Activated CD8-positive, alpha-beta memory T cell treated with anti-CD3 and anti-CD28 coated beads for 24 hours (primary cell): Measurements from ENCODE around the gene HECW1.
"Not testable (repeated sequence)": the region's sequence is repeated elsewhere in the genome, so short reads cannot be mapped to it uniquely, and the experiment has no call there.

ENCODE experiments used
- DNase-seq: peaks from one replicate; pipeline ENCODE4 v3.0.0-alpha.2; 2020

The HECW1 gene

DNA sequence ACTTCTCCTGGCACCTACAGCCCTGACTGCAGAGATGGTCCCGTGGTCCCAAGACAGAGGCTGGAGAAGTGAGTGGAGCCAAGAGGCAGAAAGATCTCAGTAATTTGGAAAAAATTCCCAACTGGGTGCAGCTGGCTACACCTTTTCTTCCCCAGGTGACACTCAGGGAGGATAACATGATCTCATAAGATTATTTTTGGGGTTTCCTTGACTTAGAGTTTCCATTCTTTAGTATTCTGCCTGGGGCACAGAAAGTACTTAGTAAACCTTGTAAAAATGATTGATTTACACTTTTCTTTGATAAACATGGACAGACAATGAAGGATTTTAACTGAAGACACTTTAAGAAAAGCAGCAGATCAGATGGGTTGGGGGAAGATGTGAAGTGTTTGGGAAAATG is 38.6 kb downstream of the HECW1 start:
- no peak for DNase-seq

GRCh38 chr7:43152696-43153095 is 40.2 kb downstream of the HECW1 start:
- DNase-seq = no peak

GRCh38 chr7:43155636-43156035 is 43.2 kb downstream of the HECW1 start:
- DNase-seq = no peak

DNA sequence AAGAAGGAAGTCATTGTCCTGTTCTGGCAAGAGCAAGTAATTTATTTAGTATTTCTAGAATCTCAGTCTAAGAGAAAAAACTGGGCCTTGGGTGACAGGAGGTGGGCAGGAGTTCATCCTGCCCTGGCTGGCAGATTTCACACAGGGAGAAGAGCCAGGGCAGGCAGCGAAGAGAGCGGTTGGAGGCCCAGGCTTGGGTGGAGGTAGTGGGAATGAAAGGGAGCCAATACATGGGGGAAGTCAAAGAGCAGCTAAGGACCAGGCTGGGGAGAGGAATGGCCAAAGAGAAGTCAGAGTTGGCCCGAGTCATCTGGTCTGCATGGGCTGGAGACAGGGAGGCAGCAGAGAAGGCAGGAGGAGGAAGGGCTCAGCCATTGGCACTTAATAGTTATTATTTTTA is 51.4 kb downstream of the HECW1 start:
- DNase-seq = no peak

DNA sequence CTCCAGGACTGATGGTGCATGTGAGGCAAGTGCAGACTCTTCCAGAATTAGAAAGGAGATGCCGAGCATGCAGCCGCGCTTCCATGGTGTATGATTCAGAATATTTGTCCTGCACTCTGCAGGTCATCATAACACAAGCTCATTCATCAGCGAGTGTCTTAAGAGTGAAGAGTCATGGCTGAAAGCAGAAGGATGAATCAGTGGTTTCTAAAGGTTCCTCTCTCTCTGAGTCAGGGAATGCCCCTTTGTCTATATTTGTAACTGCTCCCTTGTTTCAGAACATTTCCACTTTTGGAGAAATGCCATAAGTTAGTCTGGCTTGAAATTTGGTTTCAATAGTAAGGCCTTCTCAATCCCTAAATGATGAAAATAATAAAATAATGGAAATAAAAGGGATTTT is 52.3 kb downstream of the HECW1 start:
- no peak for DNase-seq

DNA sequence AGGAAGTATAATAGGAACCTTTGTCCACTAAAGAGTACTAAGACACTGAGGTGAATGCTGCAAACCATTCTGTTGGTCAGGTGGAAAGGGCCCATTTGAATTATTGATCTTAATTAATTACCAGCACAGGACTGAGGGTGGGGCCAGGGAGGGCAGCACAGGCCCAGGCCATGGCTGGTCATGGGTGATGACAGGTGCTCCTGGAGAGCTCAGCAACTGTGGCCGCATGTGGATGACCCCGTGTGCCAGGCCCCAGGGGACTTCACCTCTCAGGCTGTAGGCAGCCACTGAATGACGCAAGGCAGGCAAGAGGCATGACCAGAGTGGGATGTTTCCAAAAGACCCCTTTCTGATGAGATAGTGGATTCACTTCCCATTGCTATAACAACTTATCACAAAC is 54.2 kb downstream of the HECW1 start:
- no peak for DNase-seq

GRCh38 chr7:43169076-43169475 is 56.6 kb downstream of the HECW1 start:
- no peak for DNase-seq

DNA sequence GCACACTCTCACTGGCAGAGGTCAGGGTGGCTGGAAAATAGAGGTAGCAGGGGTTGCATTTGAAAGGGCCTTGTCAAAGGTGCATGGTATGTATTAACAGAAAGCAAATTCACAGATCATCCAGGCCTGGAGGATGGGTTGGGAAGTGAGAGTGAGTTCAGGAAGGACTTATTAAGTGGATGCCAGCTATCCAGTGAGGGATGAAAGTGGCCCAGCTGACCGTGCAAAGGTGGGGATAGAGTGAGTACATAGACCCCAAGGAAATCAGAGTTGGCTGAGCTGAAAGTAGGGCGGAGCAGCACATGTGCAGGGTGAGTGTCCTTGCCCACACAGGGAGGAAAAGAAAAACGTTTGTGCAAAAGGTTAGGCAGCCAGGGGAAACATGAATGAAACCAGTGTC is 58.1 kb downstream of the HECW1 start:
- DNase-seq = no peak

DNA sequence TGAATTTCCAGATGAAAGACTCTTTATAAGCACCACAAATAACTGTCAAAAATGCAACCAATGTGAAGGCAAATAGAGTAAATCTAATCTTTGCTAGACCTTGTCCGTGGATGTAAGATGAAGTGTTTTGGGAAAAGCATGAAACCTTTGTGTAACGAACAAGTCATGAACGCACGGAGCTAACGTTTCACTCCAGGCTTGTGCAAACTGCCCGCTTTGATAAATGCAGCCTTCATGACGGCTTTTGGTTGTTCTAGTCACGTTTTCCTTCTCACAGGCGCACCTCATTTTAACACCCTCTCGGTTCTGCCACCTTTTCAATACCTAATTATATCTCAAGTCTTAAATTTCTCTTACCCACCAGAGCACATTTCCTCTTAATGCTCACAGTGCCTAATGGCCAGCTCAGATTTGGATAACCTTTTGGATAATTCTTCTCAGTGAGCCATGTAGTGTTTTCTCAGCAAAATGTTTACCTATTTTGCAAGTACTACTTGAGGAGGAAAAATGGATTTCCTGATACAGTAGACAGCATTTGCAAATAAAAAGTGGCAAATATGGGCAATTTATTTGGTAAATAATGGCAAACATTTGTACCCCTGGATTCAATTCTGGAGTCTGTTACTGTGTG is 63.2 kb downstream of the HECW1 start:
- DNase-seq = no peak

GRCh38 chr7:43179393-43179792 is 66.9 kb downstream of the HECW1 start:
- no peak for DNase-seq

- DNase-seq = no peak
Observed at GRCh38 chr7:43192806-43193460, 80.5 kb downstream of the HECW1 start.

GRCh38 chr7:43193893-43194292 is 81.4 kb downstream of the HECW1 start:
- DNase-seq = no peak

DNA sequence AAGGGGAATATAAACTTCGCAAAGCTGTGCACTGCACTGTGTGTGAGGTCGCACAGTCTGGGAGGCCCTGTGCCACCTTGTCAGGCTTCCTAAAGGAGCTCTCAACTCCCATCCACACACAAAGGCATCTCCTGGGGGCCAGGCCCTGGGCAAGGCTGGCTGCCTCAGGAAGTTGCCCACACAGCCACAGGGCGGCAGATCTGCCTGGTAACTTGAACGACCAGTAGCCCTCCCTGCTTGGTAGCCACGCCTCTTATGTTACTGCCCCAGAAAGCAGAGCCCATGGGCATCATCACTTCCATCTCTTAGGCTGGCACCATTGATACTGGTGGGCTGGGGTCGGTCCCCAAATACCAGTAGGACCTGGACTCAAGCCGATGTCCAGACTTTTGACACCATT is 82.8 kb downstream of the HECW1 start:
- DNase-seq = no peak

DNA sequence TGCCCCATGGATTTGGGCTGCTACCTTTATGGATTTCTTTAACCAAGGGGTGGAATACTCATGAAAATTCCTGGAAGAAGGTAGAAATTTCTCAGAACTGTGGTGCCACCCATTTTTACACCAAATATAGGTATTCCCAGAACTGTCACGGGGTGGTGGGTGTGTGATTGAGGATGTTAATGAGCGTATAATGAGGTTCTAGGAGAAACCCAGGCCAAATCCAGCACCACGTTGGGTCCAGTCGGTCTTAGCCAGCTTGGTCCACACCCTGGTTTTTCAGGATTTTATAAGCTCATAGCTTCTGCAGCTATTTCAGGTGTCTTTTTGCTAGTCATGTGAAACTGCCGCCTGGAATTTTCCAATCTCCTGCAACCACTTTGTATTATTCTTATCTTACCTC is 83.3 kb downstream of the HECW1 start:
- no peak for DNase-seq

DNA sequence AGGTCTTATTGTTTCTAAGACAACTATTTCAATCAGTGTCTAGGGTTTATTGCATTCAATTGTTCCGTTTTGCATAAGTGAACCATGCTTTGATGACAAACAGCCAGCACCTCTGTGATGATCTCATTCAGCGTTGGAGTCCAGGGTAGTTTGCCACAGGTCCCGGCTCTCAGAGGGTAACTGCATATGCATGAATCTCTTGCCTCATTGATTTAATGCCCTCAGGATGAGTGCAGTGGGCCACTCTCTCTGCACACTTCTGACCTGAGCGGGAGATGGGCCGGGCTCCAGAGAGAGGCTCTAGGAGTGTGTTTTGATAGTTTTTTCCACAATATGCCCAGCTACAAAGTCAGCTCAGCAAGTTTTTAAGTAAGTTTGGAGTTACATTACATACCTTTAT is 83.9 kb downstream of the HECW1 start:
- no peak for DNase-seq

DNA sequence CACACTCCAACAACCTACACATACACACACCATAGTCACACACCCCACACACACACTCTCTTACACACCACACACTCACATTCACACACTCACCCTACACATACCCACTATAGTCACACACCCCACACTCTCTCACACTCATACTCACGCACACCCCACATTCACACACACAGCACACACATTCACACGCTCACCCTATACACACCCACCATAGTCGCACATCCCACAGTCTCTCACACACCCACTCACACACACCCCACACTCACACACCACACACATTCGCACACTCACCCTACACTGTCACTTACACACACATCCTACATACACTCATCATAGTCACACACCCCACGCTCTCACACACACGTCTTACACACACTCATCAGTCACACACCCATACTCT is 85.6 kb downstream of the HECW1 start:
- DNase-seq = no peak

DNA sequence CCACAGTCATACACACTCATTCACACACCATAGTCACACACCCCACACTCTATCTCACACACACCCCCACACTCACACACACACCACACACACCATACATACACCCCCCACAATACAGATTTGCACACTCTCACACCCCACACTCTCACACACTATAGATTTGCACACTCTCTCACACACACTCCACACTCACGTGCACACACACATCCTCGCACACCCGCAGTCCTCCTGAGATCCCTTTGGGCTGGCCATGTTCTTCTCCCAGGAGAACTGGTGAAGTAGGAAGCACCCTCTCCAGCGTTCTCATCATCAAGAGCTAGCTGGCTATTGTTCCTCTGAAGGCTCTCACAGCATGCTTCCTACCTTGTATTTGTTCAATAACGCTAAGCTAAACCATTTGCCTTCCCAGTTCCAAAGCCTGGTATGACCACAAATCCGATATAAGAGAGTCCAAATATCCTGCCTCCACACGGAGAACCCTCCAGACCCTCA is 86.2 kb downstream of the HECW1 start:
- no peak for DNase-seq

DNA sequence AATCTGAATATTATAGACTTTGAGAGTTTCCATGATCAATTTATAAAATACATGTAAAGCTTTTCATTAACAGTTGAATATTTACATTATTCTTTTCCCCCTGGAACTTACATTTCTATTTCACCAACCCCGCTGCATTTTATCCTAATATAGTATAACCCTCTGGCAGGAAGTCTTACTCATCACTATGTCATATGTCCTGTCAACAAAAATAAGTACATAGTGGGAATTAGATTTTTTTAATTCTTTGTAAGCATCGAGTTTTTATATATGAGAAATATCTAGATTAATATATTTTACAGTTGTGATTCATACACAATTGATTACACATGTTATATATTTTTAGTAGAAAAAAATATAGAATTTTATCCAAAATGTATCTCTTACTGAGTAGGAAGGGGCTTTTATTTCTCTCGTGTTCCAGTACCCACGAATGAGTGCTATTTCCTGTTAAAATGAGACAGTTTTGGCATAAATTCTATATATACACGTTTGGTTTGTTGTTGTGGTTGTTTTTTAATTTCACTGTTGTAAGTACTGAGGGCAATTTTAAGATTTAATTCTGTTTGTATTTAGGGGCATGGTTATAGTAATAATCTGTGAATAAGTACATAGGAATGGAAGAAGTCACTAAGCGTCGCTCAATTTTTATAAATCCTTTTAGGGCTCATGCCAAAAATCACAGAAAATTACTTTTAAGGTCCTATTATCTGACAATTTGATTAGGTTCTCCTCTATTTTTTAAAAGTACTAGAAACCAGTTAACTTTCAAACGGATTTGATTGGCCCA is 87.1 kb downstream of the HECW1 start:
- no peak for DNase-seq

DNA sequence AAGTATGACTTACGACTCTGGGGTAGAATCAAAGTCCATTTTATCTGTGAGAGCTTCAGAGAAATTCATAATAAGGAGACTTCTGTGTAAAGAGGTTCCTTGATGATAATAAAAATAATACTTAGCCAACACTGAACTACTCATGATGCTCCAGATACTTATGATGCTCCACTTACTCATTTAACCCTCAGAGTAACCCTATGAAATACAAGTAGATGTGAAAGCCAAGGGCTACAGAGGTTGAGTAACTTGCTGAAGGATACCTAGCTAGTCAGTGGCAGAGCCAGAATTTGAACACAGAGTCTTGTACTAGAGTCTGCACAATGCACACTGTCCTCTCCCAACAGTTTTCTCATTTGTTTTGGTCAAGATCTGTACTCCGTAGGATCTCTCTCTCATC is 89.5 kb downstream of the HECW1 start:
- DNase-seq = no peak

GRCh38 chr7:43204081-43204480 is 91.6 kb downstream of the HECW1 start:
- no peak for DNase-seq

GRCh38 chr7:43205171-43205795 is 92.8 kb downstream of the HECW1 start:
- no peak for DNase-seq

- no peak for DNase-seq
Observed at GRCh38 chr7:43208242-43208641, 95.8 kb downstream of the HECW1 start.

- DNase-seq = not testable (repeated sequence)
Observed at GRCh38 chr7:43210539-43210938, 98.1 kb downstream of the HECW1 start.

GRCh38 chr7:43211286-43211685 is 98.8 kb downstream of the HECW1 start:
- no peak for DNase-seq
